H1 (cell line): ENCODE data around the gene FAM193B. TPM values are rescaled to one million over a fixed set of nuclear protein-coding genes. Genes with fewer than 3 reads are reported as not detected.

Experiments
- KDM4A ChIP-seq: IDR thresholded peaks from one replicate; pipeline ENCODE4 v1.7.1; 2012; ENCODE audit warnings: low read depth, mild to moderate bottlenecking, moderate library complexity, low read length, inconsistent platforms; ENCODE audit not compliant: severe bottlenecking
- MAX ChIP-seq: IDR thresholded peaks from 2 replicates; pipeline ENCODE4 v1.6.1; 2012; ENCODE audit warnings: inconsistent platforms
- NANOG ChIP-seq: IDR thresholded peaks from 2 replicates; pipeline ENCODE4 v1.6.1; 2011; ENCODE audit warnings: low read length, low read depth, mild to moderate bottlenecking, inconsistent platforms; ENCODE audit not compliant: insufficient read depth, poor library complexity, severe bottlenecking
- TAF1 ChIP-seq: IDR thresholded peaks from 2 replicates; pipeline ENCODE4 v1.6.1; 2011; ENCODE audit warnings: mild to moderate bottlenecking, low read depth, low read length
- TCF12 ChIP-seq: IDR thresholded peaks from 2 replicates; pipeline ENCODE4 v1.6.1; 2011; ENCODE audit warnings: low read depth, mild to moderate bottlenecking, low read length
- polyA plus RNA-seq, 7 experiments: library from polyadenylated mRNA; depleted of rRNA in 3 of 7; stranded (reverse) in 5 of 7; unstranded in 2 of 7; fragments of >200 nt in 5 of 7; fragments of 200-250 nt in 2 of 7; gene quantifications; 1 replicate in 5 of 7; 2 replicates in 1 of 7; 4 replicates in 1 of 7; pipeline versions ENCODE4 v1.2.1 to v1.2.3, GENCODE V29; 2011 to 2013; ENCODE audit warnings: missing spikeins in 2 of 7, mixed read lengths in 2 of 7
- total RNA-seq: library from RNA; stranded (reverse); fragmentation: NEBNext Ultra II Directional; extraction: Animal tissue kit (Norgen Biotek cat#: 25700); gene quantifications from 2 replicates; pipeline ENCODE4 v1.2.1, GENCODE V29; 2021

The FAM193B gene
- total and polyA plus RNA-seq, 2 of the 8 experiments (the other 6 are each of a cell fraction or from before 2014, with no cell fraction given), result 49.9 to 69.8 TPM

- TF ChIP-seq NANOG (no peak), TAF1 (no peak), KDM4A (no peak), TCF12 (no peak), MAX (no peak)
- TF ChIP-seq, all 59 proteins: peak for 0
Measured at GRCh38 chr5:177546258-177546741, 8.1 kb downstream of the FAM193B start (continued).
